ENCODE measurements around the gene NT5DC4. TPM values are rescaled to one million over a fixed set of nuclear protein-coding genes. Genes with fewer than 3 reads are reported as not detected.

NT5DC4 gene
- total RNA-seq, 2 donors from 2014 or later: not detected

- intact Hi-C loops (cut with DNase I): no loop called here
- no peak for DNase-seq (ENCODE audit: low spot score)
Measured at GRCh38 chr2:112772322-112772721, 51.5 kb downstream of the NT5DC4 start.

- DNase-seq (ENCODE audit: low spot score): no peak
- intact Hi-C loops (cut with DNase I): no loop called here
Measured at GRCh38 chr2:112772911-112773475, 52.2 kb downstream of the NT5DC4 start.

GRCh38 chr2:112773556-112773955 lies 52.7 kb downstream of the NT5DC4 start:
- intact Hi-C loops (cut with DNase I): no loop called here
- no peak for DNase-seq (ENCODE audit: low spot score)

GRCh38 chr2:112774536-112775285 lies 53.9 kb downstream of the NT5DC4 start:
- intact Hi-C loops (cut with DNase I): no loop called here

GRCh38 chr2:112776113-112776512 lies 55.3 kb downstream of the NT5DC4 start:
- DNase-seq (ENCODE audit: low spot score): no peak
- intact Hi-C loops (cut with DNase I): no loop called here

More at GRCh38 chr2:112774536-112775285, 53.9 kb downstream of the NT5DC4 start:
- no peak for DNase-seq (ENCODE audit: low spot score)

- intact Hi-C loops (cut with DNase I): no loop called here
- no peak for DNase-seq (ENCODE audit: low spot score)
Measured at GRCh38 chr2:112777036-112777435, 56.2 kb downstream of the NT5DC4 start.

GRCh38 chr2:112779598-112779997 lies 58.8 kb downstream of the NT5DC4 start:
- intact Hi-C loops (cut with DNase I): no loop called here
- DNase-seq (ENCODE audit: low spot score): no peak

- no peak for DNase-seq (ENCODE audit: low spot score)
- intact Hi-C loops (cut with DNase I): no loop called here
Measured at GRCh38 chr2:112782234-112782799, 61.5 kb downstream of the NT5DC4 start.

GRCh38 chr2:112783187-112783714 lies 62.4 kb downstream of the NT5DC4 start:
- intact Hi-C loops (cut with DNase I): no loop called here
- no peak for DNase-seq (ENCODE audit: low spot score)

- intact Hi-C loops (cut with DNase I): loop anchor here in 1 of 2 donors (1.0 kb wide), 1 partner anchor 28 kb away; no protein-coding TSS in a partner anchor
- no peak for DNase-seq (ENCODE audit: low spot score)
Measured at GRCh38 chr2:112784199-112785189, 63.7 kb downstream of the NT5DC4 start, which contains the start of gene IL1A. IL1A (minus strand) TSS chr2:112784493; CDS start chr2:112783770, 723 bp downstream.

GRCh38 chr2:112787294-112787693 lies 66.5 kb downstream of the NT5DC4 start:
- DNase-seq (ENCODE audit: low spot score): no peak
- intact Hi-C loops (cut with DNase I): no loop called here

GRCh38 chr2:112787729-112788393 lies 67.0 kb downstream of the NT5DC4 start:
- no peak for DNase-seq (ENCODE audit: low spot score)
- intact Hi-C loops (cut with DNase I): no loop called here

GRCh38 chr2:112788653-112789052 lies 67.8 kb downstream of the NT5DC4 start:
- DNase-seq (ENCODE audit: low spot score): no peak
- intact Hi-C loops (cut with DNase I): no loop called here

Other genes starting within 250 kb of the NT5DC4 start
- 10 to 100 TPM; 33.5 to 42.3 TPM for gene TTL, start 238.9 kb upstream of the NT5DC4 start, total RNA-seq
- gene POLR1B, start 178.6 kb upstream of the NT5DC4 start, total RNA-seq: 10 to 100 TPM; 11.4 to 12.8 TPM
- gene CHCHD5, start 136.4 kb upstream of the NT5DC4 start, total RNA-seq: 10 to 100 TPM; 12.7 to 23.8 TPM
- 10 to 100 TPM; 41.0 to 43.6 TPM for gene SLC20A1, start 75.1 kb upstream of the NT5DC4 start, total RNA-seq
- under 1 TPM; 0.24 to 0.65 TPM for gene CKAP2L, start 43.6 kb downstream of the NT5DC4 start, total RNA-seq
- not detected for gene IL1A, start 63.5 kb downstream of the NT5DC4 start, total RNA-seq
- gene IL1B, start 115.8 kb downstream of the NT5DC4 start, total RNA-seq: 1 to 10 TPM; 1.0 to 1.1 TPM
- not detected for gene IL37, start 190.1 kb downstream of the NT5DC4 start, total RNA-seq